Measurements from ENCODE around the gene TARS2. TPM values are rescaled to one million over a fixed set of nuclear protein-coding genes. Genes with fewer than 3 reads are reported as not detected.

The TARS2 gene
- polyA plus RNA-seq, 1 experiment, result 14.6 TPM

GRCh38 chr1:150466964-150467363 lies 20.3 kb upstream of the TARS2 start:
- ChIA-PET POLR2A (no interaction called here), CTCF (no interaction called here)
- no peak overlapping the region for H3K27ac ChIP-seq (ENCODE audit: low read depth, low read length)
- TF ChIP-seq, protein P1, sequence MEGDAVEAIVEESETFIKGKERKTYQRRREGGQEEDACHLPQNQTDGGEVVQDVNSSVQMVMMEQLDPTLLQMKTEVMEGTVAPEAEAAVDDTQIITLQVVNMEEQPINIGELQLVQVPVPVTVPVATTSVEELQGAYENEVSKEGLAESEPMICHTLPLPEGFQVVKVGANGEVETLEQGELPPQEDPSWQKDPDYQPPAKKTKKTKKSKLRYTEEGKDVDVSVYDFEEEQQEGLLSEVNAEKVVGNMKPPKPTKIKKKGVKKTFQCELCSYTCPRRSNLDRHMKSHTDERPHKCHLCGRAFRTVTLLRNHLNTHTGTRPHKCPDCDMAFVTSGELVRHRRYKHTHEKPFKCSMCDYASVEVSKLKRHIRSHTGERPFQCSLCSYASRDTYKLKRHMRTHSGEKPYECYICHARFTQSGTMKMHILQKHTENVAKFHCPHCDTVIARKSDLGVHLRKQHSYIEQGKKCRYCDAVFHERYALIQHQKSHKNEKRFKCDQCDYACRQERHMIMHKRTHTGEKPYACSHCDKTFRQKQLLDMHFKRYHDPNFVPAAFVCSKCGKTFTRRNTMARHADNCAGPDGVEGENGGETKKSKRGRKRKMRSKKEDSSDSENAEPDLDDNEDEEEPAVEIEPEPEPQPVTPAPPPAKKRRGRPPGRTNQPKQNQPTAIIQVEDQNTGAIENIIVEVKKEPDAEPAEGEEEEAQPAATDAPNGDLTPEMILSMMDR (IDR thresholded peaks at IDR 0.05; ENCODE audit: low read depth, low read length), result no peak
- no peak overlapping the region for H3K4me3 ChIP-seq (ENCODE audit: low read depth, low read length)
- no peaks in the 10 kb centered on the region for H3K9me3 ChIP-seq (ENCODE audit: control insufficient read depth, insufficient read depth, low read length)
- no peaks in the 10 kb centered on the region for H3K27me3 ChIP-seq (ENCODE audit: control insufficient read depth, insufficient read depth, low read length)
- DNase-seq (ENCODE audit: low read depth, low spot score), result no peak

- TF ChIP-seq, protein P1 (IDR thresholded peaks at IDR 0.05; ENCODE audit: low read depth, low read length), result no peak
- Histone ChIP-seq H3K27me3 (ENCODE audit: control insufficient read depth, insufficient read depth, low read length) (no peaks in the 10 kb centered on the region), H3K9me3 (ENCODE audit: control insufficient read depth, insufficient read depth, low read length) (no peaks in the 10 kb centered on the region), H3K4me3 (ENCODE audit: low read depth, low read length) (no peak overlapping the region), H3K27ac (ENCODE audit: low read depth, low read length) (no peak overlapping the region)
- POLR2A ChIA-PET, result no interaction called here
- CTCF ChIA-PET, result interaction anchor here (1.4 kb wide), 1 partner anchor 91 kb away, joined by 3 read pairs; no protein-coding TSS in a partner anchor
- DNase-seq (ENCODE audit: low read depth, low spot score), result no peak
Measured at GRCh38 chr1:150469291-150469690, 17.9 kb upstream of the TARS2 start.

DNA sequence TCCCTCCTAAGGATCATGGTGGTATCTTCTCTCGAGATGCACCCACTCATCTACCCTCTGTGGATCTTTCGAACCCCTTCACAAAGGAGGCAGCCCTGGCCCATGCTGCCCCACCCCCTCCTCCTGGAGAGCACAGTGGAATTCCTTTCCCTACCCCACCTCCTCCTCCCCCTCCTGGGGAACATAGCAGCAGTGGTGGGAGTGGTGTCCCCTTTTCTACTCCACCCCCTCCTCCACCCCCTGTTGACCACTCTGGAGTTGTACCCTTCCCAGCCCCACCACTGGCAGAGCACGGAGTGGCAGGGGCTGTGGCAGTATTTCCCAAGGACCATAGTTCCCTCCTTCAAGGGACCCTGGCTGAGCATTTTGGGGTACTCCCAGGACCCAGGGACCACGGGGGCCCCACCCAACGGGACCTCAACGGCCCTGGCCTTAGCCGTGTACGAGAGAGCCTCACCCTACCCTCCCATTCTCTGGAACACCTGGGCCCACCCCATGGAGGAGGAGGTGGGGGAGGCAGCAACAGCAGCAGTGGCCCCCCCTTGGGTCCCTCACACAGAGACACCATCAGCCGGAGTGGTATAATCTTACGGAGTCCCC lies 14.5 kb upstream of the TARS2 start:
- DNase-seq (ENCODE audit: low read depth, low spot score), result no peak
- ChIA-PET POLR2A (no interaction called here), CTCF (no interaction called here)
- Histone ChIP-seq H3K9me3 (ENCODE audit: control insufficient read depth, insufficient read depth, low read length) (no peaks in the 10 kb centered on the region), H3K27ac (ENCODE audit: low read depth, low read length) (no peak overlapping the region), H3K4me3 (ENCODE audit: low read depth, low read length) (no peak overlapping the region), H3K27me3 (ENCODE audit: control insufficient read depth, insufficient read depth, low read length) (no peaks in the 10 kb centered on the region)
- TF ChIP-seq, protein P1 (IDR thresholded peaks at IDR 0.05; ENCODE audit: low read depth, low read length), result no peak

GRCh38 chr1:150473659-150474058 lies 13.6 kb upstream of the TARS2 start:
- Histone ChIP-seq H3K9me3 (ENCODE audit: control insufficient read depth, insufficient read depth, low read length) (no peaks in the 10 kb centered on the region), H3K27me3 (ENCODE audit: control insufficient read depth, insufficient read depth, low read length) (no peaks in the 10 kb centered on the region), H3K27ac (ENCODE audit: low read depth, low read length) (no peak overlapping the region), H3K4me3 (ENCODE audit: low read depth, low read length) (no peak overlapping the region)
- CTCF ChIA-PET, result interaction anchor here (2.0 kb wide), 1 partner anchor 87 kb away, joined by 5 read pairs; no protein-coding TSS in a partner anchor
- no peak for DNase-seq (ENCODE audit: low read depth, low spot score)
- TF ChIP-seq, protein P1 (IDR thresholded peaks at IDR 0.05; ENCODE audit: low read depth, low read length), result no peak
- POLR2A ChIA-PET, result no interaction called here

DNA sequence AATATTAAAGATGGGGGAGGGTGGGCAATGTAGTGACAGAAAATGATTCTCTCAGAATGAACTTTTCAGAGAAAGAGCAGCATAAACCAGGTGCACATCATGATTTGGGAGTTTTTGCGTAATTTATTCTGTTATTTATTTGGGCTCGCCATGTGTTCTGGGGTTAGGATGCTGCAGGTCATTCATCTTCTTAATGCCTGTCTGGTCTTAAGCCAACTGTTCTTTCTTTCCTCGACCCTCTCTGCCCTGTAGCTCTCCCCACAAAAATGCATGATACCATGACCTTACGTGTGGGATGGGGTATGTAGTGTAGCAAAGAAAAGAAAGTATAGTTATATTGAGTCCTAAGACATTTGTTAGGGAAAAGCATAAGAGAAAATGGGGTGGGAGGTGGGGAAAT lies 12.3 kb upstream of the TARS2 start:
- Histone ChIP-seq H3K27me3 (ENCODE audit: control insufficient read depth, insufficient read depth, low read length) (no peaks in the 10 kb centered on the region), H3K27ac (ENCODE audit: low read depth, low read length) (no peak overlapping the region), H3K4me3 (ENCODE audit: low read depth, low read length) (no peak overlapping the region), H3K9me3 (ENCODE audit: control insufficient read depth, insufficient read depth, low read length) (no peaks in the 10 kb centered on the region)
- ChIA-PET CTCF (interaction anchor here (0.7 to 2.0 kb wide), 3 partner anchors 57 to 125 kb away, joined by 3 to 5 read pairs (median 3); no protein-coding TSS in a partner anchor), POLR2A (interaction anchor here (0.7 kb wide), 1 partner anchor 13 kb away, joined by 3 read pairs; no protein-coding TSS in a partner anchor)
- TF ChIP-seq, protein P1 (IDR thresholded peaks at IDR 0.05; ENCODE audit: low read depth, low read length), result no peak
- DNase-seq (ENCODE audit: low read depth, low spot score), result no peak
